ENCODE results near the gene ELF2. TPM values are rescaled to one million over a fixed set of nuclear protein-coding genes. Genes with fewer than 3 reads are reported as not detected.
A peak's percentile ranks its signal among the peaks of the same experiment; 100 is the strongest.
"Not testable (repeated sequence)": the region's sequence is repeated elsewhere in the genome, so short reads cannot be mapped to it uniquely, and the experiment has no call there.

The ELF2 gene
- 43.2 TPM for total RNA-seq
- long read RNA-seq, partial matches to known transcripts = 1 of 65 reads
- long read RNA-seq, other reads (novel, unspliced or antisense) = 58 of 65 reads

- peak; percentile 96 for DNase-seq (ENCODE audit: low spot score)
These were observed at the start of gene ELF2 for GRCh38 chr4:139177049-139177868. TSS of gene ELF2 (minus strand) at chr4:139177218. CDS start at chr4:139137701, 39,517 bp downstream.

GRCh38 chr4:139223682-139224317 lies 46.8 kb upstream of the ELF2 start:
- DNase-seq (ENCODE audit: low spot score) = peak; percentile 20

- peak; percentile 11 for DNase-seq (ENCODE audit: low spot score)
These were observed 45.2 kb upstream of the ELF2 start for GRCh38 chr4:139222215-139222614.

GRCh38 chr4:139221687-139222086 lies 44.7 kb upstream of the ELF2 start:
- peak; percentile 35 for DNase-seq (ENCODE audit: low spot score)

- DNase-seq (ENCODE audit: low spot score) = no peak
These were observed 42.5 kb upstream of the ELF2 start for GRCh38 chr4:139219450-139220055.

GRCh38 chr4:139214039-139214534 lies 37.1 kb upstream of the ELF2 start:
- no peak for DNase-seq (ENCODE audit: low spot score)

GRCh38 chr4:139213633-139214032 lies 36.6 kb upstream of the ELF2 start:
- not testable (repeated sequence) for DNase-seq (ENCODE audit: low spot score)

GRCh38 chr4:139212900-139213299 lies 35.9 kb upstream of the ELF2 start:
- no peak for DNase-seq (ENCODE audit: low spot score)

GRCh38 chr4:139210486-139210885 lies 33.5 kb upstream of the ELF2 start:
- no peak for DNase-seq (ENCODE audit: low spot score)

- no peak for DNase-seq (ENCODE audit: low spot score)
These were observed 32.5 kb upstream of the ELF2 start for GRCh38 chr4:139209470-139210063.

- DNase-seq (ENCODE audit: low spot score) = no peak
These were observed 31.5 kb upstream of the ELF2 start for GRCh38 chr4:139208404-139208945.

- DNase-seq (ENCODE audit: low spot score) = no peak
These were observed 30.9 kb upstream of the ELF2 start for GRCh38 chr4:139207873-139208403.

GRCh38 chr4:139207247-139207646 lies 30.2 kb upstream of the ELF2 start:
- DNase-seq (ENCODE audit: low spot score) = no peak

GRCh38 chr4:139202991-139203390 lies 26.0 kb upstream of the ELF2 start:
- no peak for DNase-seq (ENCODE audit: low spot score)

GRCh38 chr4:139200506-139200905 lies 23.5 kb upstream of the ELF2 start:
- peak; percentile 18 for DNase-seq (ENCODE audit: low spot score)

- no peak for DNase-seq (ENCODE audit: low spot score)
These were observed 23.1 kb upstream of the ELF2 start for GRCh38 chr4:139200102-139200501.

GRCh38 chr4:139197214-139197613 lies 20.2 kb upstream of the ELF2 start:
- DNase-seq (ENCODE audit: low spot score) = not testable (repeated sequence)

GRCh38 chr4:139196462-139196861 lies 19.4 kb upstream of the ELF2 start:
- no peak for DNase-seq (ENCODE audit: low spot score)

GRCh38 chr4:139191373-139191772 lies 14.4 kb upstream of the ELF2 start:
- no peak for DNase-seq (ENCODE audit: low spot score)

- DNase-seq (ENCODE audit: low spot score) = no peak
These were observed 13.0 kb upstream of the ELF2 start for GRCh38 chr4:139189972-139190371.

GRCh38 chr4:139189417-139189749 lies 12.4 kb upstream of the ELF2 start:
- no peak for DNase-seq (ENCODE audit: low spot score)
